ENCODE results near the gene NUAK2. TPM values are rescaled to one million over a fixed set of nuclear protein-coding genes. Genes with fewer than 3 reads are reported as not detected.

The NUAK2 gene
- total RNA-seq, 2 donors from 2014 or later = 11.2 to 20.8 TPM

DNA sequence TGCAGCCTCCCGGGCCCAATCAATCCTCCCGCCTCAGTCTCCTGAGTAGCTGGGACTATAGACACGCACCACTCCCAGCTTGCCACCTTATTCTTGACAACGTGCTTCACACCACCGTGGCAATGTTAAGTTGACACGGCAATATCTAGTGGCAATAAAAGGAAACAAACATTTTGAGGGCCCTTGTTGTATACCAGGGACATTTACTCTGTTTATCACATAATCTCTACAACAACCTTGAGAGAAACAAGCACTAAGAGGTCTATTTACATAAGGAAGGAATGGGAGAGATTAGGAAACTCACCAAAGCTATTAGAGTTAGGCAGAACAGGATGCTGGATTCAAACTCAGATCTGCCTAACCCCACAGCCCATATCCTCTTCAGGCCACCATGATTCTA is 32.1 kb upstream of the NUAK2 start:
- no peaks in the 10 kb centered on the region for H3K9me3 ChIP-seq
- intact Hi-C loops (cut with DNase I) = no loop called here
- H3K27me3 ChIP-seq = no peaks in the 10 kb centered on the region
- WGBS, 2 donors = 43 to 48% methylated on average over 6 of the region's 6 CpGs
- DNase-seq (no peak), ATAC-seq (peak; percentile 41)
- peaks cover 21% of the 10 kb centered on the region for H3K4me1 ChIP-seq
- H3K4me3 ChIP-seq = no peak overlapping the region
- TF ChIP-seq, protein P1, sequence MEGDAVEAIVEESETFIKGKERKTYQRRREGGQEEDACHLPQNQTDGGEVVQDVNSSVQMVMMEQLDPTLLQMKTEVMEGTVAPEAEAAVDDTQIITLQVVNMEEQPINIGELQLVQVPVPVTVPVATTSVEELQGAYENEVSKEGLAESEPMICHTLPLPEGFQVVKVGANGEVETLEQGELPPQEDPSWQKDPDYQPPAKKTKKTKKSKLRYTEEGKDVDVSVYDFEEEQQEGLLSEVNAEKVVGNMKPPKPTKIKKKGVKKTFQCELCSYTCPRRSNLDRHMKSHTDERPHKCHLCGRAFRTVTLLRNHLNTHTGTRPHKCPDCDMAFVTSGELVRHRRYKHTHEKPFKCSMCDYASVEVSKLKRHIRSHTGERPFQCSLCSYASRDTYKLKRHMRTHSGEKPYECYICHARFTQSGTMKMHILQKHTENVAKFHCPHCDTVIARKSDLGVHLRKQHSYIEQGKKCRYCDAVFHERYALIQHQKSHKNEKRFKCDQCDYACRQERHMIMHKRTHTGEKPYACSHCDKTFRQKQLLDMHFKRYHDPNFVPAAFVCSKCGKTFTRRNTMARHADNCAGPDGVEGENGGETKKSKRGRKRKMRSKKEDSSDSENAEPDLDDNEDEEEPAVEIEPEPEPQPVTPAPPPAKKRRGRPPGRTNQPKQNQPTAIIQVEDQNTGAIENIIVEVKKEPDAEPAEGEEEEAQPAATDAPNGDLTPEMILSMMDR (IDR thresholded peaks at IDR 0.05) = no peak
- no peak for TF ChIP-seq POLR2A (IDR thresholded peaks at IDR 0.05)
- H3K36me3 ChIP-seq (replicated peaks in 1 of 2; ENCODE audit: insufficient read depth in 1 of 2, low read depth in 2 of 2) = no peaks in the 10 kb centered on the region
- H3K27ac ChIP-seq = peak overlapping the region in 1 of 4 donors; percentile 19

DNA sequence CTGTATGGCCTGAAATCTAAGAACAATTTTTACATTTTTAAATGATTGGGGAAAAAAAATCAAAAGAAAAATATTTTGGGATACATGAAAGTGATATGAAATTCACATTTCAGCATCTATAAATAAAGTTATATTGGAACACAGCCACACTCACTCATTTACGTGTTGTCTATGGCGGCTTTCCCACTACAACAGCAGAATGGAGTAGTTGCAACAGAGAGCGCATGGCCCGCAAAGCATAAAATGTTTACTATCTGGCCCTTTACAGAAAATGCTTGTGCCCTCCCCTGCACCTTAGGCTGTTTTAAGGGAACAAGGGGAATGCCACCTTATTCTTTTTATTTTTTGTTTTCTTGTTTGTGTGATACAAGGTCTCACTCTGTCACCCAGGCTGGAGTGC is 31.6 kb upstream of the NUAK2 start:
- WGBS, 2 donors = 83 to 91% methylated on average over 4 of the region's 4 CpGs
- no peak for DNase-seq
- H3K9me3 ChIP-seq = no peaks in the 10 kb centered on the region
- H3K4me1 ChIP-seq = peaks cover 21% of the 10 kb centered on the region
- no peak for ATAC-seq
- H3K27me3 ChIP-seq = no peaks in the 10 kb centered on the region
- peak overlapping the region in 1 of 4 donors; percentile 19 for H3K27ac ChIP-seq
- H3K4me3 ChIP-seq = no peak overlapping the region
- H3K36me3 ChIP-seq (replicated peaks in 1 of 2; ENCODE audit: insufficient read depth in 1 of 2, low read depth in 2 of 2) = no peaks in the 10 kb centered on the region
- TF ChIP-seq, protein P1 (IDR thresholded peaks at IDR 0.05) = no peak
- no peak for TF ChIP-seq POLR2A (IDR thresholded peaks at IDR 0.05)
- intact Hi-C loops (cut with DNase I) = no loop called here

DNA sequence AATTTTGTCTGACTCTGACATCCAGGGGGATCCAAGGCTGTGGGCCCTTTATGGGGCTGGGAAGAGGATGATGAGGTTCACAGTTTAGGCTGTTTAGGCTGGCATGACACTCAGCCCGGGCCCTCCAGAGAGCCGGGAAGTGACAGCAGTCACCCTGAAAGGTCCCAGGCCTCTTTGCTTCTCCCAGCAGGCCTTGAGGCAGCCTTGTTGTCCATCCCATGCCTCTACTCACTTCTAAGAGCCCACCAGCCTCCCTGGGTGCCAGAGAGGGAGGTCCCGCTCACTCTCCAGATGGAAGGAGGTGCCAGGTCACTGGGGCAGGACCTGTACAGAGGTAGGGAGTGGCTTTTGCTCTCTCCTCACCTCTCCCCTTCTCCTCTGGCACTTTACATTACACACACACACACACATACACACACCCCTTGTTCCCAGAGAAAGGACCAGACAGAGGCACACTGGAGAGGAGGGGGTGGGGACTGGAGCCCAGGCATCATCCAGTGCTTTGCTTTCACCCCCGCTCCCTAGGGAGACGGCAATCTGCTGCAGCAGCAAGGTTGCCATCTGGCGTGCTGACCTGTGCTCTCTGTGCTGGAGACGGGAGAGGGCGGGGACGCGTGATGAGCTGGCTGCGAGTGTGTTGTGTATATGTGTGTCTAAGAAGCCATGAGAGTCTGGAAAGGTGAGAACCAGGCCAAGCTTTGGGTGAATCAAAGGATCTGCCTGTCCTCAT is 30.6 kb upstream of the NUAK2 start:
- peaks cover 21% of the 10 kb centered on the region for H3K4me1 ChIP-seq
- no peaks in the 10 kb centered on the region for H3K36me3 ChIP-seq (replicated peaks in 1 of 2; ENCODE audit: insufficient read depth in 1 of 2, low read depth in 2 of 2)
- WGBS, 2 donors = 91 to 96% methylated on average over 11 of the region's 11 CpGs
- no peaks in the 10 kb centered on the region for H3K9me3 ChIP-seq
- no peak for ATAC-seq
- intact Hi-C loops (cut with DNase I) = no loop called here
- TF ChIP-seq, protein P1 (IDR thresholded peaks at IDR 0.05) = no peak
- TF ChIP-seq POLR2A (IDR thresholded peaks at IDR 0.05) = no peak
- H3K27me3 ChIP-seq = no peaks in the 10 kb centered on the region
- peak in 3 of 4 donors; percentile 40 to 63 (median 55) for DNase-seq
- no peak overlapping the region for H3K4me3 ChIP-seq
- H3K27ac ChIP-seq = no peak overlapping the region

DNA sequence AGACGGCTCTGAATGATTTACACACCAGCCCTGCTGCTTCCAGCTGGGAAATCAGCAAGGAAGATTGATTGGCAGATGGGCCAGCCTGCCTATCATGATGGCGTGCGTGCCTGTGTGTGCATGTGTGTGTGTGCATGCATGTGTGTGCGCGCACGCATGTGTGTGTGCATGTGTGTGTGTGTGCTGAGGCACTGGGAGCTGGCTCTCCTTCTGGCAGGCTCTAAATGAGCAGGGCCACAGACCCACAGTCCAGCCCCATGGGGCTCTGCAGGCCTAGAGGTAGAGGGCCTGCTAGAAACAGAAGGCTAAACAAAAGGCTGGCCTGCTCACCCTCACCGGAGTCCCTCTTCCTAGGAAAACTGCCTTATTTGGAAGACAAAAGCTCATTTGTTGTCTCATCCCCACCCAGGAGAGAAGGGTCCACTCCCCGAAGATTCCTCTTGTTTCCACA is 29.2 kb upstream of the NUAK2 start:
- Histone ChIP-seq H3K27ac (no peak overlapping the region), H3K36me3 (replicated peaks in 1 of 2; ENCODE audit: insufficient read depth in 1 of 2, low read depth in 2 of 2) (no peaks in the 10 kb centered on the region), H3K4me1 (peaks cover 21% of the 10 kb centered on the region), H3K27me3 (no peaks in the 10 kb centered on the region), H3K9me3 (no peaks in the 10 kb centered on the region), H3K4me3 (no peak overlapping the region)
- 74 to 87% methylated on average over 8 of the region's 8 CpGs for WGBS, 2 donors
- DNase-seq = no peak
- ATAC-seq = no peak
- intact Hi-C loops (cut with DNase I) = no loop called here
- no peak for TF ChIP-seq POLR2A (IDR thresholded peaks at IDR 0.05)
- TF ChIP-seq, protein P1 (IDR thresholded peaks at IDR 0.05) = no peak

DNA sequence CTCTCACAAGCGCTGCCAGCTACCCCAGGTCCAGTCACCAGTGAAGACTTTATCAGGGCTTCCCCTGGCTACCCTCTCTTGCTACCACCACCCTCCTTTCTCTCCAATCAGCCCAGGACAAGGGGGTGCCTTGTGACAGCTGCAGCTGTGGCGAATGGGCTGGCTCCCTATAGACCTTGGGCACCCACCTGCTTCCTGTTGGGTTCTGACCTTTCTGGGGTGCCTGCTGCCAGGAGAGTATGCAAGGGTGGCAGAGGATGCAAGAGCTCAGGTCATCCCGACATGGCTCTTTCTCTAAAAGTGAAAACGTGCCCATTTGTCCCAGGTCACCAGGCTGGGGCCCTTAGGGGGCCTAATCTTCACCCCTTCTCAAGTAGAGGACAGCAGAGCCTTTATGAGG is 28.6 kb upstream of the NUAK2 start:
- no peak for DNase-seq
- Histone ChIP-seq H3K4me1 (peaks cover 20% of the 10 kb centered on the region), H3K36me3 (replicated peaks in 1 of 2; ENCODE audit: insufficient read depth in 1 of 2, low read depth in 2 of 2) (no peaks in the 10 kb centered on the region), H3K4me3 (no peak overlapping the region), H3K9me3 (no peaks in the 10 kb centered on the region), H3K27ac (no peak overlapping the region), H3K27me3 (no peaks in the 10 kb centered on the region)
- ATAC-seq = no peak
- 66 to 85% methylated on average over 2 to 4 of the region's 4 CpGs for WGBS, 2 donors
- intact Hi-C loops (cut with DNase I) = no loop called here
- TF ChIP-seq POLR2A (IDR thresholded peaks at IDR 0.05) = no peak
- TF ChIP-seq, protein P1 (IDR thresholded peaks at IDR 0.05) = no peak

All from body of pancreas (tissue), 4 donors.